ENCODE measurements around the gene ACAA1. TPM values are rescaled to one million over a fixed set of nuclear protein-coding genes. Genes with fewer than 3 reads are reported as not detected.

ACAA1 gene
- total RNA-seq, 2 donors from 2014 or later = 40.1 to 43.7 TPM

GRCh38 chr3:38122712-38123290 lies 14.1 kb downstream of the ACAA1 start:
- DNase-seq = peak; percentile 13
- peaks cover 63% of the 10 kb centered on the region for H3K36me3 ChIP-seq (ENCODE audit: control insufficient read depth, insufficient read depth, low read length)
- no peaks in the 10 kb centered on the region for H3K27me3 ChIP-seq (ENCODE audit: control insufficient read depth, insufficient read depth, low read length, poor library complexity, severe bottlenecking)
- no peaks in the 10 kb centered on the region for H3K9me3 ChIP-seq (ENCODE audit: control insufficient read depth, low read length)
- no peaks in the 10 kb centered on the region for H3K4me1 ChIP-seq (ENCODE audit: control insufficient read depth, insufficient read depth, low read length)
- Mint-ChIP-seq H3K4me3 (no peak overlapping the region), H3K27me3 (ENCODE audit: insufficient read depth) (no peaks in the 10 kb centered on the region), H3K4me1 (no peaks in the 10 kb centered on the region), H3K27ac (no peak overlapping the region), H3K9me3 (no peaks in the 10 kb centered on the region), H3K36me3 (ENCODE audit: low read depth) (peaks cover 72% of the 10 kb centered on the region)
- H3K9ac ChIP-seq (ENCODE audit: extremely low read depth, low read length, poor library complexity, severe bottlenecking) = no peak overlapping the region
- no peak overlapping the region for H3K4me3 ChIP-seq (ENCODE audit: low read length)
- WGBS, 2 experiments (ENCODE audit: insufficient coverage in 1 of 2, insufficient read length in 1 of 2) = 94 to 96% methylated on average over 9 of the region's 9 CpGs
- no peak for TF ChIP-seq CTCF (conservative IDR thresholded peaks at IDR 0.05)
- no peak overlapping the region for H3K27ac ChIP-seq (ENCODE audit: low read depth, low read length)

- peaks cover 55% of the 10 kb centered on the region for H3K36me3 ChIP-seq (ENCODE audit: control insufficient read depth, insufficient read depth, low read length)
- no peaks in the 10 kb centered on the region for H3K27me3 ChIP-seq (ENCODE audit: control insufficient read depth, insufficient read depth, low read length, poor library complexity, severe bottlenecking)
- Mint-ChIP-seq H3K4me1 (no peaks in the 10 kb centered on the region), H3K9me3 (no peaks in the 10 kb centered on the region), H3K36me3 (ENCODE audit: low read depth) (peaks cover 63% of the 10 kb centered on the region), H3K4me3 (no peak overlapping the region), H3K27ac (no peak overlapping the region), H3K27me3 (ENCODE audit: insufficient read depth) (no peaks in the 10 kb centered on the region)
- H3K9ac ChIP-seq (ENCODE audit: extremely low read depth, low read length, poor library complexity, severe bottlenecking) = no peak overlapping the region
- no peak overlapping the region for H3K4me3 ChIP-seq (ENCODE audit: low read length)
- no peak for TF ChIP-seq CTCF (conservative IDR thresholded peaks at IDR 0.05)
- 93 to 96% methylated on average over 5 to 13 of the region's 13 CpGs for WGBS, 2 experiments (ENCODE audit: insufficient coverage in 1 of 2, insufficient read length in 1 of 2)
- no peaks in the 10 kb centered on the region for H3K4me1 ChIP-seq (ENCODE audit: control insufficient read depth, insufficient read depth, low read length)
- DNase-seq = peak; percentile 21
- H3K27ac ChIP-seq (ENCODE audit: low read depth, low read length) = no peak overlapping the region
- no peaks in the 10 kb centered on the region for H3K9me3 ChIP-seq (ENCODE audit: control insufficient read depth, low read length)
These were observed 15.0 kb downstream of the ACAA1 start for GRCh38 chr3:38121832-38122461.

GRCh38 chr3:38121451-38121831 lies 15.5 kb downstream of the ACAA1 start:
- no peaks in the 10 kb centered on the region for H3K27me3 Mint-ChIP-seq (ENCODE audit: insufficient read depth)
- H3K36me3 ChIP-seq (ENCODE audit: control insufficient read depth, insufficient read depth, low read length) = peaks cover 50% of the 10 kb centered on the region
- no peak overlapping the region for H3K4me3 ChIP-seq (ENCODE audit: low read length)
- DNase-seq = peak; percentile 29
- no peaks in the 10 kb centered on the region for H3K9me3 Mint-ChIP-seq
- no peak for TF ChIP-seq CTCF (conservative IDR thresholded peaks at IDR 0.05)
- no peak overlapping the region for H3K27ac Mint-ChIP-seq
- peaks cover 58% of the 10 kb centered on the region for H3K36me3 Mint-ChIP-seq (ENCODE audit: low read depth)
- WGBS, 2 experiments (ENCODE audit: insufficient coverage in 1 of 2, insufficient read length in 1 of 2) = 93 to 94% methylated on average over 7 to 9 of the region's 9 CpGs
- no peak overlapping the region for H3K4me3 Mint-ChIP-seq
- no peaks in the 10 kb centered on the region for H3K4me1 ChIP-seq (ENCODE audit: control insufficient read depth, insufficient read depth, low read length)
- H3K9ac ChIP-seq (ENCODE audit: extremely low read depth, low read length, poor library complexity, severe bottlenecking) = no peak overlapping the region
- no peaks in the 10 kb centered on the region for H3K9me3 ChIP-seq (ENCODE audit: control insufficient read depth, low read length)
- H3K4me1 Mint-ChIP-seq = no peaks in the 10 kb centered on the region
- no peaks in the 10 kb centered on the region for H3K27me3 ChIP-seq (ENCODE audit: control insufficient read depth, insufficient read depth, low read length, poor library complexity, severe bottlenecking)
- H3K27ac ChIP-seq (ENCODE audit: low read depth, low read length) = no peak overlapping the region
